NCI-H2227 treated with DMSO at 0.1 percent for 48 hours (cell line): ENCODE results near the gene RUFY4.
"Not testable (repeated sequence)": the region's sequence is repeated elsewhere in the genome, so short reads cannot be mapped to it uniquely, and the experiment has no call there.

Experiments used
- DNase-seq: peaks from one replicate; lab custom pipeline; 2025; lab: John Stamatoyannopoulos, UW

Gene RUFY4

GRCh38 chr2:218089259-218089658, 20.2 kb downstream of the RUFY4 start:
- DNase-seq, result no peak

- no peak for DNase-seq
Observed at GRCh38 chr2:218091746-218092145, 22.7 kb downstream of the RUFY4 start.

- no peak for DNase-seq
Observed at GRCh38 chr2:218093879-218094278, 24.8 kb downstream of the RUFY4 start.

GRCh38 chr2:218095853-218096252, 26.8 kb downstream of the RUFY4 start:
- no peak for DNase-seq

GRCh38 chr2:218097975-218098374, 28.9 kb downstream of the RUFY4 start:
- DNase-seq, result no peak

GRCh38 chr2:218108834-218109233, 39.8 kb downstream of the RUFY4 start:
- not testable (repeated sequence) for DNase-seq

GRCh38 chr2:218121789-218122188, 52.7 kb downstream of the RUFY4 start:
- DNase-seq, result not testable (repeated sequence)

- not testable (repeated sequence) for DNase-seq
Observed at GRCh38 chr2:218122286-218122685, 53.2 kb downstream of the RUFY4 start.

- DNase-seq, result no peak
Observed at GRCh38 chr2:218123986-218124385, 54.9 kb downstream of the RUFY4 start.

GRCh38 chr2:218125095-218125494, 56.0 kb downstream of the RUFY4 start:
- no peak for DNase-seq

- DNase-seq, result no peak
Observed at GRCh38 chr2:218125626-218126080, 56.6 kb downstream of the RUFY4 start, which contains the start of gene CXCR2. CXCR2 (plus strand) TSS chr2:218126028; CDS start chr2:218134802, 8,774 bp downstream.

GRCh38 chr2:218127929-218128455, 58.9 kb downstream of the RUFY4 start:
- DNase-seq, result no peak

- DNase-seq, result no peak
Observed at GRCh38 chr2:218128781-218129457, 59.9 kb downstream of the RUFY4 start.

- no peak for DNase-seq
Observed at GRCh38 chr2:218129458-218130135, 60.5 kb downstream of the RUFY4 start.

- no peak for DNase-seq
Observed at GRCh38 chr2:218130377-218130776, 61.3 kb downstream of the RUFY4 start.

- no peak for DNase-seq
Observed at GRCh38 chr2:218130822-218131221, 61.8 kb downstream of the RUFY4 start.

GRCh38 chr2:218137514-218137913, 68.5 kb downstream of the RUFY4 start:
- DNase-seq, result no peak

- no peak for DNase-seq
Observed at GRCh38 chr2:218138047-218138446, 69.0 kb downstream of the RUFY4 start.
